Testis (tissue), 2 donors: ENCODE results near the gene CENPX.

Experiments
- POLR2A ChIP-seq: fragments of 450-650 bp; IDR thresholded peaks from one replicate; pipeline ENCODE4 v1.6.1; 2017; ENCODE audit warnings: antibody characterized with exemption, mild to moderate bottlenecking, moderate library complexity
- TF ChIP-seq, protein P1 (sequence below), 3 experiments: fragments of 450-650 bp in 2 of 3; fragments of 200-600 bp in 1 of 3; sonication (generic) in 1 of 3; IDR thresholded peaks; one replicate each; pipeline ENCODE4 v1.5.1; 2016 to 2019; ENCODE audit warnings: antibody characterized with exemption in 3 of 3, mild to moderate bottlenecking in 2 of 3, moderate library complexity in 1 of 3

DNA sequence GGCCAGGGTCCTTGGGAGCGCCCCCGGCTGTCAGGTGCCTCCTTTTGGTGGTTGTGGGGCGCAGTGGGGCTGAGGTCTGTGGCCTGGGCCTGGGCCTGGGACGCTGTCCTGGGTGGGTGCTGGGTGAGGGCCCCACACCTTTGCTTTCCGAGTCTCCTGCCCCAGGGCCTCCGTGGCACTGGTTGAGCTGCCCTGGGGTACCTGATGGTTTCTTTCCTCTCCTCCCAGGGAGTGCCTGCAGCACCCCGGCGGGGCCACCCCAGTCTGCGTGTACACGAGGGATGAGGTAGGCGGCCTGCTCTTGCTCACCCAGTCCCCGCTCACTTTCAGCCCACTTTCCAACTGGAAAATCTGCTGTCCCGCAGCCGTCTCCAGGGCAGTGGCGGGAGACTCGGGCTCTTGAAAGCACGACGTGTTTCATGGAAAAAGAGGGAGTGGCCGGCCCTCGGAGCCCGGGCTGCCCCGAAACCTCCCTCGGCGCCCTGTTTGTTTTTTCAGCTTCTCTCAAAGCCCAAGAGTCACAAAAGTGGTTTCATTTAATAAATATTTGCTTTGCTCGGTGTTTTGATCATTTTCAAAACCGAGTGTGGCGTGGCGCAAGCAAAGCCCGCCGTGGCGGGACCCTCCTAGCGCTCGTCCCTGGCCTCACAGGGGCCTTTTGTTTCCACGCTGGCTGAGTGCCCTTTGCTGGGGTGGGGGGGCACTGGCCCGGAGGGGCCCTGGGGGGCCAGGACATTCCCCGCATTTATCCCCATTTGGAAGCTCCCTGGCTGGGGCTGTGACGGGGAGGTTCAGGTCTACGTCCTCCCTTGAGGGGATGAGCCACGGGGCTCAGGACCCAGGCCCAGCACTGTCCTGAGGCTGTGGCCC lies 27.9 kb downstream of the CENPX start:
- TF ChIP-seq, protein P1, sequence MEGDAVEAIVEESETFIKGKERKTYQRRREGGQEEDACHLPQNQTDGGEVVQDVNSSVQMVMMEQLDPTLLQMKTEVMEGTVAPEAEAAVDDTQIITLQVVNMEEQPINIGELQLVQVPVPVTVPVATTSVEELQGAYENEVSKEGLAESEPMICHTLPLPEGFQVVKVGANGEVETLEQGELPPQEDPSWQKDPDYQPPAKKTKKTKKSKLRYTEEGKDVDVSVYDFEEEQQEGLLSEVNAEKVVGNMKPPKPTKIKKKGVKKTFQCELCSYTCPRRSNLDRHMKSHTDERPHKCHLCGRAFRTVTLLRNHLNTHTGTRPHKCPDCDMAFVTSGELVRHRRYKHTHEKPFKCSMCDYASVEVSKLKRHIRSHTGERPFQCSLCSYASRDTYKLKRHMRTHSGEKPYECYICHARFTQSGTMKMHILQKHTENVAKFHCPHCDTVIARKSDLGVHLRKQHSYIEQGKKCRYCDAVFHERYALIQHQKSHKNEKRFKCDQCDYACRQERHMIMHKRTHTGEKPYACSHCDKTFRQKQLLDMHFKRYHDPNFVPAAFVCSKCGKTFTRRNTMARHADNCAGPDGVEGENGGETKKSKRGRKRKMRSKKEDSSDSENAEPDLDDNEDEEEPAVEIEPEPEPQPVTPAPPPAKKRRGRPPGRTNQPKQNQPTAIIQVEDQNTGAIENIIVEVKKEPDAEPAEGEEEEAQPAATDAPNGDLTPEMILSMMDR (IDR thresholded peaks at IDR 0.05): no peak
- no peak for TF ChIP-seq POLR2A
